ENCODE measurements around the gene FAM234A.
"Not testable (repeated sequence)": the region's sequence is repeated elsewhere in the genome, so short reads cannot be mapped to it uniquely, and the experiment has no call there.

The FAM234A gene

GRCh38 chr16:220021-220420, 14.6 kb upstream of the FAM234A start:
- DNase-seq (ENCODE audit: low spot score) = no peak
- no peak overlapping the region for H3K27ac ChIP-seq
- no peak overlapping the region for H3K4me3 ChIP-seq
- TF ChIP-seq, protein P1, sequence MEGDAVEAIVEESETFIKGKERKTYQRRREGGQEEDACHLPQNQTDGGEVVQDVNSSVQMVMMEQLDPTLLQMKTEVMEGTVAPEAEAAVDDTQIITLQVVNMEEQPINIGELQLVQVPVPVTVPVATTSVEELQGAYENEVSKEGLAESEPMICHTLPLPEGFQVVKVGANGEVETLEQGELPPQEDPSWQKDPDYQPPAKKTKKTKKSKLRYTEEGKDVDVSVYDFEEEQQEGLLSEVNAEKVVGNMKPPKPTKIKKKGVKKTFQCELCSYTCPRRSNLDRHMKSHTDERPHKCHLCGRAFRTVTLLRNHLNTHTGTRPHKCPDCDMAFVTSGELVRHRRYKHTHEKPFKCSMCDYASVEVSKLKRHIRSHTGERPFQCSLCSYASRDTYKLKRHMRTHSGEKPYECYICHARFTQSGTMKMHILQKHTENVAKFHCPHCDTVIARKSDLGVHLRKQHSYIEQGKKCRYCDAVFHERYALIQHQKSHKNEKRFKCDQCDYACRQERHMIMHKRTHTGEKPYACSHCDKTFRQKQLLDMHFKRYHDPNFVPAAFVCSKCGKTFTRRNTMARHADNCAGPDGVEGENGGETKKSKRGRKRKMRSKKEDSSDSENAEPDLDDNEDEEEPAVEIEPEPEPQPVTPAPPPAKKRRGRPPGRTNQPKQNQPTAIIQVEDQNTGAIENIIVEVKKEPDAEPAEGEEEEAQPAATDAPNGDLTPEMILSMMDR (IDR thresholded peaks at IDR 0.05) = no peak

DNA sequence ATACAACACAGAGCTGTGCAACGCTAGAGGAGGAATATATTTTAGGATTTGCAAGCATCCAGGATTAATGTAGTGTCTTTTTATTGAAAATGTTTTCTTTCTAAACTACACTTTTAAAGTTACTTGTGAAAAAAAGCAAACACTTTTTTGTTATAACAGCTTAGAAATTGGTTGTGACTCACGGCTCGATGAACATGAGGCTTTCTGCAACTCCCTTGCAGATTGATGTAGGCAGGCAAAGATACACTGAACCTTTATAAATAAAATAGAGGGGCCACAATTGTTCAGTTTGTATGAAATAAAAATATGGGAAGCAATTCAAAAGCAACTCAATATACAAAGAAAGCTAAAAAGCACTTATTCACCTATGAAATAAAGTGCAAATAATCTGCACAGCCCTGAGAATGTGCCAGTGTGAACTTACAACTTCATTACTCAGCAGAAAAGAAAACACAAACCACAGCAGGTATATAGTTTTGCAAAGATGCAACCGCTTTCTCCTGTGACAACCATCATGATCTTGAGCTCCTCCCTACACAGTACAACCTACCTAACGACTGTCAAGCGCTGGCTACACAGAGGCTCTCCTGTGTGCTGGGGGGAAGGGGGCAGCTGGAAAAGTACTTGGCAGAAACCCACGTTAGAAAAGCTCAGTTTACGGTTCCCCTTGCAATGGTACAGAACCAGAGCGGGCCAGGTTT, 6.3 kb upstream of the FAM234A start:
- no peak for DNase-seq (ENCODE audit: low spot score)
- H3K4me3 ChIP-seq = peak overlapping the region; percentile 85
- peak overlapping the region; percentile 90 to 98 for H3K27ac ChIP-seq
- TF ChIP-seq, protein P1 (IDR thresholded peaks at IDR 0.05) = no peak

DNA sequence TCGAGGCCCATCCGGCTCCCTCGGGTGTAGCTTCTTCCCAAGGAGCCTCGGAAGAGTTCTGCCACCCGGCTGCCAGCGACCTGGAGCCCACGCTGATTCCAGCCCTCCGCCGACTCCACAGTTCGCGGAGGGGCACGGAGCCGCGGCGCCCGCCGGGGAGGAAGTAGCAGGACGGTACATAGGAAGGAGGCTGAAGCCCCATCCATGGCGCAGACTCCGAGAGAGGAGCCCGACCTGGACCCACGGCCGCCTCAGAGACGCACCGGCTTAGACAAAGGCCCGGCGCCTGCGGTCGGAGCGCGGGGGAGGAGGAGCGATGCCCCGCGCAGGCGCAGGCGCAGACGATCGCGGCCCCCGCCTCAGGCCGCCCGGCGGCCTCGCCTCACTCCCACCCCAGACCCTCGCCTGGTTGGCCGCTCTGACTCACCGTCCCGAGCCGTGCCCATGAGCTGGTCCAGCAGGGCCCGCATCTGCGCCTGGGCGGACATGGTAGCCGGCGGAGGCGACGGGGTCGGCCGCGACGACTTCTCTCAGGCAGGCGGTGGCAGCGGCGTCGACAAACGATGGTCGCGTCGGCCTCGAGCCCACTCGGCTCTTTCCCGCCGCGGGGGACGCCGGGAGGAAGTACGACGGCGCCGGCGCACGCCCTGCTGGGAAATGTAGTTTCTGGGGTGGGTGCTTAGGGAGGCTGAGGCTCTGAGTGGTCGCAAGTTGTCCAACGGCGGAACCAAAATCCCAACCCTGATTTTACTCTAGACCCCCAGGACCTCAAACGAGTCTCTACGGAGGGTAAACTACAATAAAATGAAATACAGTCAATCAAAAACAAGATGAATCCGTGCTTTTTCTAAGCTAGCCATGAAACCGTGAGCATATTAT, 5.5 kb upstream of the FAM234A start, which contains the start of gene LUC7L:
TSS of gene LUC7L (minus strand) at position 598 of the 879 bp plus-strand sequence. CDS start at position 488, 110 bp downstream.
- Histone ChIP-seq H3K4me3 (peak within 1 kb of the TSS; percentile 85), H3K27ac (peak within 1 kb of the TSS; percentile 90 to 98)
- DNase-seq (ENCODE audit: low spot score) = peak; percentile 90
- TF ChIP-seq, protein P1 (IDR thresholded peaks at IDR 0.05) = no peak

- DNase-seq (ENCODE audit: low spot score) = no peak
- TF ChIP-seq, protein P1 (IDR thresholded peaks at IDR 0.05) = no peak
- Histone ChIP-seq H3K27ac (peak overlapping the region; percentile 90 to 98), H3K4me3 (peak overlapping the region; percentile 85)
Observed at GRCh38 chr16:229731-230281, 4.8 kb upstream of the FAM234A start.

DNA sequence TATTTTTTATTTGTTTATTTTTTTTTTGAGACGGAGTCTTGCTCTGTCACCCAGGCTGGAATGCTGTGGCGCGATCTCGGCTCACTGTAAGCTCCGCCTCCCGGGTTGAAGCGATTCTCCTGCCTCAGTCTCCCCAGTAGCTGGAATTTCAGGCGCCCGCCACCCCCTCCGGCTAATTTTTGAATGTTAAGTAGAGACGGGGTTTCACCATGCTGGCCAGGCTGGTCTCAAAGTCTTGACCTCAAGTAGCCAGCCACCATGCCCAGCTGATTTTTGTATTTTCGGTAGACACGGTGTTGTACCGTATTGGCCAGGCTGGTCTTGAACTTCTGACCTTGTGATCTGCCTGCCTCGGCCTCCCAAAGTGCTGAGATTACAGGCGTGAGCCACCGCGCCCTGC, 4.3 kb upstream of the FAM234A start:
- not testable (repeated sequence) for H3K4me3 ChIP-seq; DNase-seq (ENCODE audit: low spot score); H3K27ac ChIP-seq

DNA sequence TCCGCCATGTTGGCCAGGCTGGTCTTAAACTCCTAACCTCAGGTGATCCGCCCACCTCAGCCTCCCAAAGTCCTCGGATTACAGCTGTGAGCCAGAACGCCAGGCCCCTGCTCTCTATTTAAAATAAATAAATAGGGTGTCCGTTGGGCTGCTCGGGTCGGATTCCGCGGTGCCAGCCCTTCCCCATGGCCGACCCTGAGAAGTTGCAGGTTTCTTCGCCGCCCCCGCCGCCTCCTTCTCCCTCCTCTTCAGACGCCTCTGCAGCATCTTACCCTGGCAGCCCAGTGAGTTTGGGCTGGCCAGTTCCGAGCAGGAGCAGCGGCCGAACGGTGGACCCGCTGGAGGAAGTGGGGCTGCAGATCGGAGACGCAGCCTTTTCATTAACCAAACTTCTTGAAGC, 3.7 kb upstream of the FAM234A start:
- no peak for DNase-seq (ENCODE audit: low spot score)
- H3K4me3 ChIP-seq = no peak overlapping the region
- no peak overlapping the region for H3K27ac ChIP-seq
- TF ChIP-seq, protein P1 (IDR thresholded peaks at IDR 0.05) = no peak

DNA sequence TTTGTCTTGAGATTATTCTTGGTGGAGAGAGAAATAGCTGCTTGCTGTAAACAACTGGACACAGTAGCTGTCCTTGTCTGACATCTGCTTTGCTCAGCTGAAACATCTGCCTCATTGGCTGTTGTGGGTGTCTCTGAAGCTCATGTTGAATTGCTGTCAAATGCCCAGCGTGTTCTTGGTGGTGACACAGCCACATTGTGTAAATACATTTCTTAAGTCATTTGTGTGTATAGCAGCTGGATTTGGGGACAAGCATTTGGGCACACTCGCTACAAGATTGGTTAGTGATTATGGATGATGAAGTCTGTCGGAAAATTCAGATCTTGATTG, 5.3 kb downstream of the FAM234A start:
- H3K4me3 ChIP-seq = no peak overlapping the region
- no peak for DNase-seq (ENCODE audit: low spot score)
- H3K27ac ChIP-seq = peak overlapping the region in 1 of 2 donors; percentile 22
- TF ChIP-seq, protein P1 (IDR thresholded peaks at IDR 0.05) = no peak

All from coronary artery (tissue), 2 donors.